DMS79 (cell line): ENCODE results near the gene TBX21.

ENCODE experiments used
- DNase-seq: peaks from one replicate; lab custom pipeline; 2025; lab: John Stamatoyannopoulos, UW

Gene TBX21

GRCh38 chr17:47714773-47715396 lies 18.2 kb upstream of the TBX21 start:
- DNase-seq = no peak

DNA sequence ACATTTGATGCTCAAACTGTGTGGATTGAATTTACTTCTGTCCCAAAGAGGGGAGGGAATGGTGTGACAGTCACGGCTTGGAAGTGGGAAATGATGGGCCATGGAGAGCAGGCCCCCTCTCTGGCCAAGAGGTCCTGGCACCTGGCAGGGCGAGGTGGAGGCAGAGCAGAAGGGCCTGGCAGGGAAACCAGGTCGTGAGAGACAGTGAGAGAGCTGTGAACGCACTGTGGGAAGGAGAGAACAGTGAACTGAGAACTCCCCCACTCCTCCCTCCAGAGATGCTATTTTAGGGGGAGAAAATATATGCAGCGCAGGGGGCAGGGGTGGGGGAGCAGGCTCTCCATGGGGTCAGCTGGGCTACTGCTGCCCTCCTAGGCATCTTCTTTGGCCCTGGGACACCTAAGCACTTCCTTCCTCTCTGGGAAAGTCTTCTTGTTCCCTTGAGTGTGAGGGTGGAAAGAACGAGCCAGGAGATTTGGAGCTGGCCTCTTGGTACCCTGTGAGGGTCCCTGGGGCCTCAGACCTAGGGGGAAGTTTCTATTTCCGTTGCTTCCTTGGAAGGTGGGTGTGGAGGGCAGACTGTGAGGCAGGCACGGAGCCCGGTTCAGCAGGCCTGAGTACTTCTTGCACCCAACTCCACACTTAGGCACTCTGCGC lies 17.2 kb upstream of the TBX21 start:
- no peak for DNase-seq

DNA sequence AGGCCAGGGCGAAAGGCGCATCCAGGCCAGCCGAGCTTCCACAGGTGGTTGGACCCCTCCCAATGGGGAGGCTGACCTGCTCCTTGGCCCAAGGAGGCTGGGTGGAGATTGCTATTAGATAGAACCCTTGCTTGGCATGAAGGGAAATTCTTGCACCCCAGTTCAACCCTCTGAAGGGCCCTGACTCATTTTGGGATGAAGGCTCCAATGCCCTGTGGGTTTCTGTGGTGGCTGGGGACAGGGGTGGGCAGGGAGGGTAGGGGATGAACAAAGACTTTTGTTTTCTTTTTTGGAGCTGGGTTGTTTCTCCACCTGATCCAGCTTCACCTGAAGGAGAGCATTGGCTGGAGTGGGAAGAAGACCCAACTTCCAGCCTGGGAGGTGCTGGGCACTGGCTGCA lies 16.7 kb upstream of the TBX21 start:
- no peak for DNase-seq

GRCh38 chr17:47717261-47717697 lies 15.8 kb upstream of the TBX21 start:
- no peak for DNase-seq

DNA sequence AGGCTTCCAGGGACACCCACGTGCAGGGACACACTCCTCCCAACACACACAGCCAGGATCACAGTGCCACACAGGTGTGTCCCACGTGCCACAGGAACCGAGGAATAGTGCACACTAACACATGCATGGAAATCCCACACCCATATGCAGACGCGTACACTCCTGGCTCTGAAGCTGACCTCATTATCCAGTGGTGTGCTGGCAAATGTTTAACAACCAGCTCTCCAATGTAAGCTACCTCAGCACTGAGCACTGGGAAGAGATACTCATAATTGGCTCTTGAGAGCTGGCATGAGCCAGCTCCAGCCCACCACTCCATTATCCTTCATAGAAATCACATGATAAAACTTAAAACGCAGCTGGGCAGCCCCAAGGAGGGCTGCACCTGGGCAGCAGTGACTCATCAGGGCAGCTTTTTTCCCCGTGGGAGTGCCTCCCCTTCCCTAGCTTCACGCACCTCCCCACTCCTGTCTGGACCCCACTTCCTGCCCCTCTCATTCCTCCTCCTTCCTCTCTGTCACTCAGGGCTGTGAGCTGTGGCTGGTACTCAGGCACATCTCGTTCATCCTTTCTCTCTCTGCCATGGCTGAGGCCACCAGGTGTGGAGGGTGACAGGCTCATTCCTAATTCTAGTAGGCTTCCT lies 14.9 kb upstream of the TBX21 start:
- DNase-seq = peak; percentile 71

- no peak for DNase-seq
Observed at GRCh38 chr17:47718634-47719405, 14.2 kb upstream of the TBX21 start.

GRCh38 chr17:47719411-47720152 lies 13.5 kb upstream of the TBX21 start:
- no peak for DNase-seq

DNA sequence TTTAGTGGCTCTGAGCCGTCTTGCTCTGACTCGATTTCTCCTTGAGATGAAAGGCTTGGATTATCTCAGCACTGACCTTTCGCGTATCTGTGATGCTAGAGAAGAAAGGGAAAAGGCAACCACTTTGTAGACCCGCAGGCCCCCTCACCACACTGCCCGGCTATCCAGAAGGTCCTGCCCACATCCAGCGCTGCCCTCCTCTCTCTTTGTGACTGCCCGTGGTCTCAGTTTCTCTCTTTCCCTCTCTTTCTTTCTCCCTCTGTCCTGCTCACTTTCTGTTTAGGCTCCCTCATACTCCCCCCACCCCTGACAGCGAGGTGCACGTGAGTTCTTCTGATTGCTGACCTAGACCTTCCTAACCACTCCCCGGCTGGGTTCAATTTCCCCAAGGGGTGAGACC lies 12.8 kb upstream of the TBX21 start:
- no peak for DNase-seq

GRCh38 chr17:47720754-47721533 lies 12.1 kb upstream of the TBX21 start:
- no peak for DNase-seq

DNA sequence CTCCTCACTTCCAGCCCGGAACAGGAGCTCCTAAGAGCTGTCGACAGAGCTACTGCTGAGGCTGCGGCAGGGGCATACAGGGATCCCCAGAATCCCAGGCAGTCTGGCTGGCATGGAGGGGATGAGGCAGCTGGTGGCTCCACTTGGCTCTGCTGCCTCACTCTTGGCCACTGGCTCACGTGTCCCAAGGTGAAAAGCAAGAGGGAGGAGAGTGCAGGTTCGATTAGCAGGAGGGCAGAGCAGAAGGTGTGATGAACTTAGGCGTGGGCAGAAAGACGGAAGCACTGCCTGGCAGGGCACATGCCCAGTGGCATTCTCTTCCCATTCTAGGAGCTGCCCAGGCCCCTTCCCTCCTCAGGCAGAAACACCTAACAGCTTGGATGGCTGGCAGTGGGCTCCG lies 11.3 kb upstream of the TBX21 start:
- DNase-seq = no peak

GRCh38 chr17:47724705-47725104 lies 8.3 kb upstream of the TBX21 start:
- no peak for DNase-seq

DNA sequence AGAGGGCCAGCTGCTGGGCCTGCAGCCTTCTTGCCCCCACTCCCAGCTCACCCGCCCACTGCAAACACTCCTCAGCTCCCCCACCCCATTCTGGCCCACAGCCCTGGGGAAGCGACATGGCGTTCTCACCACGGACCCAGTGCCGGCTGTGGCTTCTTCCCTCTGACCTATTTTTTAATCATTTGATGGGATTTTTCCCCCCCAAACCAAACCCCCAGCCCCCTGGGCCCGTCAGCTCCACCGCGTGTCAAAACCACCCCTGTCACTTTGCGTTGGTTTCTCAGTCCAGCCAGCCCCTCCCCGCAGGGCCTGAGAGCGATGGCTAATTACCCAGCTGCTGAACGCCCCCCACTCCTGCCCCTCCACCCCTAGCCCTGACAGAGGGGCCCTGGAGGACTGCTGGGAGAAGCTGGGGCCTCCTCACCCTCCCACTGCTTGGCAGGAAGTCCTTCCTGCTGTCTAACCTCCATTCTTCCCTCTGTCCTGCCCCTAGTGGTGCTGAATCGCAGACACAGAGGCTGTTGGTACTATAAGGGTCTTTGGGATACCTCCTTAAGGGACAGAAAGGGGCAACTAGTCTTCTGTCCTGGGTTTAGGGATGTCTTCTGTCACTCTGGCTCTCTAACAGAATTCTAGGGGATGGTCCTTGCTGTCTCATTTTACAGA lies 7.5 kb upstream of the TBX21 start:
- DNase-seq = no peak

GRCh38 chr17:47726796-47727703 lies 6.0 kb upstream of the TBX21 start:
- DNase-seq = no peak

GRCh38 chr17:47727704-47728036 lies 5.4 kb upstream of the TBX21 start:
- peak; percentile 9 for DNase-seq

DNA sequence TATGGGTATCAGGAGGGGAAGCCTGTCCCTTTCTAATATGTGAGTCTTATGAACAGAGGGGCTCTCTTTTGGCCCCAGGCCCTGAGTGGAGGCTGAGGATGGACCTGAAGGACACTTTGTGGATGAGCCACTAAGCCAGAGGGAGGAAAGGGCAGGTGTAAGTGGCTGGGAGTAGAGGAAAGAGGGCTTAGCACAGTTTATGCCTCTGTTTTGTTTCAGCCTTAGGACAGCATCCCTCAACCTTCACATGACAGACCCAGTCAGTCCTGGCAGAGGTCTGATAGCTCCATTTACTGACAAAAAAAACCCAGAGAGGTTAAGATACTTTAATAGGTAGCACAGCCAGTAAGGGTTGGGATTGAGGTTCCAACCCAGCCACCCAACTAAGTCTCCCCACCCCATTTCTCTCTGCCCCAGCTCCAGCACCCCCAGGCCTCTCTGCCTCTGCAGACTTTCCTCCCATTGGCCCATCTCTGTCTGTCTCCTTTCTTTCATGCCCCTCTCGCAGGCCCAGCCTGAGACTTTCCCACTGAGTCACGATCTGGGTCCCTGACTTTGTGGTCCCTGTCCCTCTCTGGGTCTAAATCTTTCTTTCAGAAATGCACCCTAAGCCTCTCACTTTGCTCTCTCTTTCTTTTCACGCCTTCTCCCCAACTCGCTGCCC lies 4.7 kb upstream of the TBX21 start:
- DNase-seq = no peak

GRCh38 chr17:47729476-47729875 lies 3.6 kb upstream of the TBX21 start:
- no peak for DNase-seq

DNA sequence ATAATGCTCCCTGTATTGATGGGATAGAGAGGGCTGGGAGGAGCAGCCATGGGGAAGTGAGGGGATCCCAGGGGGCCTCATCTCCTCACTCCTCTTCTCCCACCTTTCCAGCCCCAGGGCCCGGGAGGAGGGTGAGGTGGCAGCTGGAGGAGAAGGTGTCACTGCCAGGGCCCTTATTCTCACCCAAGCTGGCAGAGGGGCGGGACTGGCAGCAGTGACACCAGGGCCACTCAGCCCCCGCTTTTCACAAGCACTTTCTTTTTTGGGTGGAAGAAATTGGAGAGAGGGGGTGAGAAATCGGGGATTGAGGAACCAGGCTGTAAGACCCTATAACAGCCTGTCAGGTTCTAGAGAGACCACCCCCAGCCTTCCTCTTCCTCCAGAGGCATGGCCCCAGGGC lies 2.4 kb upstream of the TBX21 start:
- no peak for DNase-seq

GRCh38 chr17:47731396-47731795 lies 1.6 kb upstream of the TBX21 start:
- DNase-seq = no peak

DNA sequence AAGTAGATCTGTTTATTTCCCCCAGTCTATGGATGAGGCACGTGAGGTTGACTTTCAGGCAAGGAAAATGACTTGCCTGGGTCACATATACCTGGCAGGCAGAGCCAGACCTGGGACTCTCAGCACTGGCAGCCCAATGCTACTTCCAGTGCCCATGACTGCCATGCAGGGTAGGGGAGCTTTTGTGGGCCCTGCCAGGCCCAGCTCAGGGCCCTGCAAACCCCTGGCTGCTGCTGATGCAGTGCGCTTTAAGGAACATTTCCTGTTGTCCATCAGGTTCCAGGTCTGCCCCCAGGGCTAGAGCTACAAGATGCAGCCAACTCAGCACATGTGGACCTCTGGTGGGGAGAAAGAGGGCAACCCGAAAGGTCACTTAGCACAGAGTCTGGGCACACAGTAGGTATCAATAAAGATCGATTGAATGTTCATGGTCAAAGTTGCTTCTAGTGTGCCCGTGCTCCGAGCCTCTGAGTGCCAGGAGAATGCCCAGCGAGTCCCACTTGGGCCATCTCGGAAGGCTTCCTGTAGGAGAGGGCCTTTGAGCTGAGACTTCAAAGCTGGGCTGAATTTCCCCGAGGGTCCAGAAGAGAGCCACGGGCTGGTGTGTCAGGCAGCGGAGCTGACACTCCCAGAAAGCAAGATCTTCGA lies 513 bp upstream of the TBX21 start:
- DNase-seq = no peak
